Measurements from ENCODE around the gene TNS1.

DNA sequence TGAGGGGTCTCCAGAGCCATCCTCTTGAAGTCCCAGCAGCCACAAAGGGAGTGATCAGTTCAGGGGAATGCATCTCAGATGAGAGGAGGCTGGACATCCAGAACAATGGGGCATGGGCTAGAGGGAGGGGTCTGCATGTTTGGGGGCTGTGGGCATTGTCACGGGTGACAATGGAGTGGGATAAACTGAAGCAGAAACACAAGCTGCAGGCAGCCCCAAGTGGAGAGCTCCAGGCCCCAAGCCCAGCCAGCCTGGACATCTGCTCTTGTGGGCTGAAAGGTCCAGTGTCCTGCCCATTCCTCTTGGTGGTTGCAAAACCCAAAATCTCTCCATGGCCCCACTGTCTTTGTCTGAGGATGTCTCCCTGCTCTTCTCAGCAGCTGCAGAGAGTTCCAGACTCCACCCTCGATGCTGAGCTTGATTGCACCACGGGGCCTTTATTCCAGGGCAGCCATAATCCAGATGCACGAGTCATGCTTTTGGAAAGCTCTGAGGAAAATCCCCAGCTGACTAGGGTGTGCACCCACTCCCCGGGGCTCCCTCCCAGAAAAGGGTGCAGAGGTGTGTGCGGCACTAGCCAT lies 149.4 kb downstream of the TNS1 start:
- no peak for TF ChIP-seq REST (IDR thresholded peaks at IDR 0.05; ENCODE audit: insufficient replicate concordance, low read depth)
- TF ChIP-seq, protein P1, sequence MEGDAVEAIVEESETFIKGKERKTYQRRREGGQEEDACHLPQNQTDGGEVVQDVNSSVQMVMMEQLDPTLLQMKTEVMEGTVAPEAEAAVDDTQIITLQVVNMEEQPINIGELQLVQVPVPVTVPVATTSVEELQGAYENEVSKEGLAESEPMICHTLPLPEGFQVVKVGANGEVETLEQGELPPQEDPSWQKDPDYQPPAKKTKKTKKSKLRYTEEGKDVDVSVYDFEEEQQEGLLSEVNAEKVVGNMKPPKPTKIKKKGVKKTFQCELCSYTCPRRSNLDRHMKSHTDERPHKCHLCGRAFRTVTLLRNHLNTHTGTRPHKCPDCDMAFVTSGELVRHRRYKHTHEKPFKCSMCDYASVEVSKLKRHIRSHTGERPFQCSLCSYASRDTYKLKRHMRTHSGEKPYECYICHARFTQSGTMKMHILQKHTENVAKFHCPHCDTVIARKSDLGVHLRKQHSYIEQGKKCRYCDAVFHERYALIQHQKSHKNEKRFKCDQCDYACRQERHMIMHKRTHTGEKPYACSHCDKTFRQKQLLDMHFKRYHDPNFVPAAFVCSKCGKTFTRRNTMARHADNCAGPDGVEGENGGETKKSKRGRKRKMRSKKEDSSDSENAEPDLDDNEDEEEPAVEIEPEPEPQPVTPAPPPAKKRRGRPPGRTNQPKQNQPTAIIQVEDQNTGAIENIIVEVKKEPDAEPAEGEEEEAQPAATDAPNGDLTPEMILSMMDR (IDR thresholded peaks at IDR 0.05; ENCODE audit: insufficient read depth, low read length), result no peak
- no peak for TF ChIP-seq POLR2AphosphoS5 (IDR thresholded peaks at IDR 0.05; ENCODE audit: low read depth)
